ENCODE results near the gene BMPR1A. TPM values are rescaled to one million over a fixed set of nuclear protein-coding genes. Genes with fewer than 3 reads are reported as not detected.

The BMPR1A gene
- total RNA-seq, 1 experiment from 2014 or later = 104 TPM

GRCh38 chr10:86718556-86718955 is 37.9 kb upstream of the BMPR1A start:
- Mint-ChIP-seq H3K9me3 (no peaks in the 10 kb centered on the region), H3K36me3 (no peaks in the 10 kb centered on the region), H3K27me3 (ENCODE audit: low read depth) (peaks cover 3% of the 10 kb centered on the region; the same call in 1 of the 2 replicates), H3K27ac (no peak overlapping the region), H3K4me3 (no peak overlapping the region), H3K4me1 (peaks cover 36% of the 10 kb centered on the region)
- DNase-seq (ENCODE audit: low spot score) (no peak), ATAC-seq (no peak)
- POLR2A ChIA-PET = no interaction called here
- TF ChIP-seq, protein P1, sequence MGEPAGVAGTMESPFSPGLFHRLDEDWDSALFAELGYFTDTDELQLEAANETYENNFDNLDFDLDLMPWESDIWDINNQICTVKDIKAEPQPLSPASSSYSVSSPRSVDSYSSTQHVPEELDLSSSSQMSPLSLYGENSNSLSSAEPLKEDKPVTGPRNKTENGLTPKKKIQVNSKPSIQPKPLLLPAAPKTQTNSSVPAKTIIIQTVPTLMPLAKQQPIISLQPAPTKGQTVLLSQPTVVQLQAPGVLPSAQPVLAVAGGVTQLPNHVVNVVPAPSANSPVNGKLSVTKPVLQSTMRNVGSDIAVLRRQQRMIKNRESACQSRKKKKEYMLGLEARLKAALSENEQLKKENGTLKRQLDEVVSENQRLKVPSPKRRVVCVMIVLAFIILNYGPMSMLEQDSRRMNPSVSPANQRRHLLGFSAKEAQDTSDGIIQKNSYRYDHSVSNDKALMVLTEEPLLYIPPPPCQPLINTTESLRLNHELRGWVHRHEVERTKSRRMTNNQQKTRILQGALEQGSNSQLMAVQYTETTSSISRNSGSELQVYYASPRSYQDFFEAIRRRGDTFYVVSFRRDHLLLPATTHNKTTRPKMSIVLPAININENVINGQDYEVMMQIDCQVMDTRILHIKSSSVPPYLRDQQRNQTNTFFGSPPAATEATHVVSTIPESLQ (CRISPR knock-in tag; IDR thresholded peaks at IDR 0.05) = no peak
- no peak for TF ChIP-seq FOXP4 (CRISPR knock-in tag; IDR thresholded peaks at IDR 0.05)
- TF ChIP-seq, protein P2, sequence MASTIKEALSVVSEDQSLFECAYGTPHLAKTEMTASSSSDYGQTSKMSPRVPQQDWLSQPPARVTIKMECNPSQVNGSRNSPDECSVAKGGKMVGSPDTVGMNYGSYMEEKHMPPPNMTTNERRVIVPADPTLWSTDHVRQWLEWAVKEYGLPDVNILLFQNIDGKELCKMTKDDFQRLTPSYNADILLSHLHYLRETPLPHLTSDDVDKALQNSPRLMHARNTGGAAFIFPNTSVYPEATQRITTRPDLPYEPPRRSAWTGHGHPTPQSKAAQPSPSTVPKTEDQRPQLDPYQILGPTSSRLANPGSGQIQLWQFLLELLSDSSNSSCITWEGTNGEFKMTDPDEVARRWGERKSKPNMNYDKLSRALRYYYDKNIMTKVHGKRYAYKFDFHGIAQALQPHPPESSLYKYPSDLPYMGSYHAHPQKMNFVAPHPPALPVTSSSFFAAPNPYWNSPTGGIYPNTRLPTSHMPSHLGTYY (CRISPR knock-in tag; IDR thresholded peaks at IDR 0.05) = no peak
- TF ChIP-seq ZNF396 (CRISPR knock-in tag; IDR thresholded peaks at IDR 0.05; ENCODE audit: borderline replicate concordance) = no peak
- TF ChIP-seq, protein P3, sequence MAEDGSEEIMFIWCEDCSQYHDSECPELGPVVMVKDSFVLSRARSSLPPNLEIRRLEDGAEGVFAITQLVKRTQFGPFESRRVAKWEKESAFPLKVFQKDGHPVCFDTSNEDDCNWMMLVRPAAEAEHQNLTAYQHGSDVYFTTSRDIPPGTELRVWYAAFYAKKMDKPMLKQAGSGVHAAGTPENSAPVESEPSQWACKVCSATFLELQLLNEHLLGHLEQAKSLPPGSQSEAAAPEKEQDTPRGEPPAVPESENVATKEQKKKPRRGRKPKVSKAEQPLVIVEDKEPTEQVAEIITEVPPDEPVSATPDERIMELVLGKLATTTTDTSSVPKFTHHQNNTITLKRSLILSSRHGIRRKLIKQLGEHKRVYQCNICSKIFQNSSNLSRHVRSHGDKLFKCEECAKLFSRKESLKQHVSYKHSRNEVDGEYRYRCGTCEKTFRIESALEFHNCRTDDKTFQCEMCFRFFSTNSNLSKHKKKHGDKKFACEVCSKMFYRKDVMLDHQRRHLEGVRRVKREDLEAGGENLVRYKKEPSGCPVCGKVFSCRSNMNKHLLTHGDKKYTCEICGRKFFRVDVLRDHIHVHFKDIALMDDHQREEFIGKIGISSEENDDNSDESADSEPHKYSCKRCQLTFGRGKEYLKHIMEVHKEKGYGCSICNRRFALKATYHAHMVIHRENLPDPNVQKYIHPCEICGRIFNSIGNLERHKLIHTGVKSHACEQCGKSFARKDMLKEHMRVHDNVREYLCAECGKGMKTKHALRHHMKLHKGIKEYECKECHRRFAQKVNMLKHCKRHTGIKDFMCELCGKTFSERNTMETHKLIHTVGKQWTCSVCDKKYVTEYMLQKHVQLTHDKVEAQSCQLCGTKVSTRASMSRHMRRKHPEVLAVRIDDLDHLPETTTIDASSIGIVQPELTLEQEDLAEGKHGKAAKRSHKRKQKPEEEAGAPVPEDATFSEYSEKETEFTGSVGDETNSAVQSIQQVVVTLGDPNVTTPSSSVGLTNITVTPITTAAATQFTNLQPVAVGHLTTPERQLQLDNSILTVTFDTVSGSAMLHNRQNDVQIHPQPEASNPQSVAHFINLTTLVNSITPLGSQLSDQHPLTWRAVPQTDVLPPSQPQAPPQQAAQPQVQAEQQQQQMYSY (CRISPR knock-in tag; IDR thresholded peaks at IDR 0.05) = no peak
- TF ChIP-seq ETV6 (CRISPR knock-in tag; IDR thresholded peaks at IDR 0.05) = no peak
- no peak for TF ChIP-seq ZBTB21 (CRISPR knock-in tag; IDR thresholded peaks at IDR 0.05; ENCODE audit: borderline replicate concordance)
- TF ChIP-seq ZMAT4 (CRISPR knock-in tag; IDR thresholded peaks at IDR 0.05) = no peak
- CTCF ChIA-PET = no interaction called here

- ATAC-seq (no peak), DNase-seq (ENCODE audit: low spot score) (no peak)
- H3K9me3 Mint-ChIP-seq = no peaks in the 10 kb centered on the region
- no peak overlapping the region for H3K4me3 Mint-ChIP-seq
- H3K36me3 Mint-ChIP-seq = no peaks in the 10 kb centered on the region
- H3K27ac Mint-ChIP-seq = no peak overlapping the region
- ChIA-PET POLR2A (no interaction called here), CTCF (interaction anchor here (0.5 kb wide), 1 partner anchor 167 kb away, joined by 3 read pairs; no protein-coding TSS in a partner anchor)
- H3K27me3 Mint-ChIP-seq (ENCODE audit: low read depth) = peaks cover 3% of the 10 kb centered on the region; the same call in 1 of the 2 replicates
- peaks cover 14% of the 10 kb centered on the region for H3K4me1 Mint-ChIP-seq
- no peak for TF ChIP-seq EMX1 (CRISPR knock-in tag; IDR thresholded peaks at IDR 0.05)
- TF ChIP-seq, protein P4, sequence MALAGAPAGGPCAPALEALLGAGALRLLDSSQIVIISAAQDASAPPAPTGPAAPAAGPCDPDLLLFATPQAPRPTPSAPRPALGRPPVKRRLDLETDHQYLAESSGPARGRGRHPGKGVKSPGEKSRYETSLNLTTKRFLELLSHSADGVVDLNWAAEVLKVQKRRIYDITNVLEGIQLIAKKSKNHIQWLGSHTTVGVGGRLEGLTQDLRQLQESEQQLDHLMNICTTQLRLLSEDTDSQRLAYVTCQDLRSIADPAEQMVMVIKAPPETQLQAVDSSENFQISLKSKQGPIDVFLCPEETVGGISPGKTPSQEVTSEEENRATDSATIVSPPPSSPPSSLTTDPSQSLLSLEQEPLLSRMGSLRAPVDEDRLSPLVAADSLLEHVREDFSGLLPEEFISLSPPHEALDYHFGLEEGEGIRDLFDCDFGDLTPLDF (CRISPR knock-in tag; IDR thresholded peaks at IDR 0.05) = no peak
- no peak for TF ChIP-seq HMGA2 (CRISPR knock-in tag; IDR thresholded peaks at IDR 0.05)
- no peak for TF ChIP-seq SMAD3 (CRISPR knock-in tag; IDR thresholded peaks at IDR 0.05; ENCODE audit: borderline replicate concordance)
- no peak for TF ChIP-seq RELA (CRISPR knock-in tag; IDR thresholded peaks at IDR 0.05; ENCODE audit: borderline replicate concordance)
- TF ChIP-seq USF1 (CRISPR knock-in tag; IDR thresholded peaks at IDR 0.05) = no peak
- TF ChIP-seq GTF2I (CRISPR knock-in tag; conservative IDR thresholded peaks at IDR 0.05) = no peak
- no peak for TF ChIP-seq TEAD1 (CRISPR knock-in tag; IDR thresholded peaks at IDR 0.05)
- TF ChIP-seq, protein P5, sequence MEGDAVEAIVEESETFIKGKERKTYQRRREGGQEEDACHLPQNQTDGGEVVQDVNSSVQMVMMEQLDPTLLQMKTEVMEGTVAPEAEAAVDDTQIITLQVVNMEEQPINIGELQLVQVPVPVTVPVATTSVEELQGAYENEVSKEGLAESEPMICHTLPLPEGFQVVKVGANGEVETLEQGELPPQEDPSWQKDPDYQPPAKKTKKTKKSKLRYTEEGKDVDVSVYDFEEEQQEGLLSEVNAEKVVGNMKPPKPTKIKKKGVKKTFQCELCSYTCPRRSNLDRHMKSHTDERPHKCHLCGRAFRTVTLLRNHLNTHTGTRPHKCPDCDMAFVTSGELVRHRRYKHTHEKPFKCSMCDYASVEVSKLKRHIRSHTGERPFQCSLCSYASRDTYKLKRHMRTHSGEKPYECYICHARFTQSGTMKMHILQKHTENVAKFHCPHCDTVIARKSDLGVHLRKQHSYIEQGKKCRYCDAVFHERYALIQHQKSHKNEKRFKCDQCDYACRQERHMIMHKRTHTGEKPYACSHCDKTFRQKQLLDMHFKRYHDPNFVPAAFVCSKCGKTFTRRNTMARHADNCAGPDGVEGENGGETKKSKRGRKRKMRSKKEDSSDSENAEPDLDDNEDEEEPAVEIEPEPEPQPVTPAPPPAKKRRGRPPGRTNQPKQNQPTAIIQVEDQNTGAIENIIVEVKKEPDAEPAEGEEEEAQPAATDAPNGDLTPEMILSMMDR (IDR thresholded peaks at IDR 0.05) = no peak
- no peak for TF ChIP-seq FOXP1 (CRISPR knock-in tag; IDR thresholded peaks at IDR 0.05; ENCODE audit: borderline replicate concordance)
- TF ChIP-seq NFYB (CRISPR knock-in tag; conservative IDR thresholded peaks at IDR 0.05; ENCODE audit: low read depth) = no peak
- no peak for TF ChIP-seq FOXK1 (CRISPR knock-in tag; IDR thresholded peaks at IDR 0.05)
Measured at GRCh38 chr10:86721232-86721631, 35.2 kb upstream of the BMPR1A start.
